ENCODE measurements around the gene EXOC6B. TPM values are rescaled to one million over a fixed set of nuclear protein-coding genes. Genes with fewer than 3 reads are reported as not detected.

Gene EXOC6B
- total RNA-seq, 2 experiments from 2014 or later: 16.9 to 17.5 TPM

- ATAC-seq (ENCODE audit: poor library complexity) (no peak), DNase-seq (no peak)
- POLR2A ChIA-PET: interaction anchor here (0.6 to 0.7 kb wide), 2 partner anchors 91 to 1573 kb away, joined by 4 to 6 read pairs; partner anchors contain the start of gene PAIP2B
- Mint-ChIP-seq H3K36me3 (ENCODE audit: low read depth) (no peaks in the 10 kb centered on the region), H3K27ac (no peak overlapping the region), H3K27me3 (no peaks in the 10 kb centered on the region), H3K4me3 (no peak overlapping the region), H3K9me3 (no peaks in the 10 kb centered on the region), H3K4me1 (ENCODE audit: low read depth) (peaks cover 6% of the 10 kb centered on the region)
- Histone ChIP-seq H3K36me3 (ENCODE audit: insufficient read depth, low read length) (no peaks in the 10 kb centered on the region), H3K4me3 (ENCODE audit: low read length) (no peak overlapping the region), H3K9me3 (ENCODE audit: control insufficient read depth in 1 of 2, insufficient read depth in 1 of 2, low read length in 2 of 2) (no peaks in the 10 kb centered on the region), H3K4me1 (ENCODE audit: insufficient read depth, low read length) (no peaks in the 10 kb centered on the region), H3K27ac (ENCODE audit: low read depth in 1 of 2, low read length in 2 of 2) (no peak overlapping the region), H3K27me3 (ENCODE audit: control insufficient read depth in 1 of 2, insufficient read depth in 2 of 2, low read length in 2 of 2) (no peaks in the 10 kb centered on the region)
- CTCF ChIA-PET: interaction anchor here (0.8 kb wide), 1 partner anchor 9 kb away, joined by 3 read pairs; no protein-coding TSS in a partner anchor
- no peak for TF ChIP-seq CTCF (IDR thresholded peaks at IDR 0.05)
- intact Hi-C loops (cut with DNase I, micrococcal nuclease): loop anchor here in 1 of 2 experiments (1.0 kb wide), 1 partner anchor 30 kb away; no protein-coding TSS in a partner anchor
Observed at GRCh38 chr2:72800492-72800891, 25.3 kb downstream of the EXOC6B start.

DNA sequence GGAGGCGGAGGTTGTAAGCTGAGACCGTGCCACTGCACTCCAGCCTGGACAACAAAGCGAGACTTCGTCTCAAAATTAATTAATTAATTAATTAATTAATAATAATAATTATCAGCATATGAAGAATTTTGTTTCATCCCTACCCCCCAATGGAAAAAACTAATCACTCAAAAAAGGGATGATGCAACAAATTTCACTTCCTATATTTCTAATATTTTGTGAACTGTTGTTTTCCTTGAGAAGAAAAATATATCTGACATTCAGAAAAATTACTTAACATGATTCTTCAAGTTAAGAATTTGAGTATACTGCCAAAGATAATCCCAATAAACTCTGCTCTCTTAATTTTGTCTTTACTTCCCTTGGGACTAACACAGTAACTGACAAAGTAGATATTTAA is 28.1 kb downstream of the EXOC6B start:
- CTCF ChIA-PET: no interaction called here
- H3K27ac ChIP-seq (ENCODE audit: low read depth in 1 of 2, low read length in 2 of 2): no peak overlapping the region
- Mint-ChIP-seq H3K9me3 (no peaks in the 10 kb centered on the region), H3K36me3 (ENCODE audit: low read depth) (no peaks in the 10 kb centered on the region), H3K27ac (no peak overlapping the region), H3K27me3 (no peaks in the 10 kb centered on the region), H3K4me1 (ENCODE audit: low read depth) (peaks cover 25% of the 10 kb centered on the region), H3K4me3 (no peak overlapping the region)
- intact Hi-C loops (cut with DNase I, micrococcal nuclease): no loop called here
- no peaks in the 10 kb centered on the region for H3K9me3 ChIP-seq (ENCODE audit: control insufficient read depth in 1 of 2, insufficient read depth in 1 of 2, low read length in 2 of 2)
- DNase-seq (no peak), ATAC-seq (ENCODE audit: poor library complexity) (no peak)
- POLR2A ChIA-PET: no interaction called here
- no peaks in the 10 kb centered on the region for H3K27me3 ChIP-seq (ENCODE audit: control insufficient read depth in 1 of 2, insufficient read depth in 2 of 2, low read length in 2 of 2)
- no peaks in the 10 kb centered on the region for H3K36me3 ChIP-seq (ENCODE audit: insufficient read depth, low read length)
- H3K4me3 ChIP-seq (ENCODE audit: low read length): no peak overlapping the region
- H3K4me1 ChIP-seq (ENCODE audit: insufficient read depth, low read length): no peaks in the 10 kb centered on the region
- TF ChIP-seq CTCF (IDR thresholded peaks at IDR 0.05): no peak

GRCh38 chr2:72796766-72797165 is 29.1 kb downstream of the EXOC6B start:
- no peaks in the 10 kb centered on the region for H3K36me3 Mint-ChIP-seq (ENCODE audit: low read depth)
- Histone ChIP-seq H3K27ac (ENCODE audit: low read depth in 1 of 2, low read length in 2 of 2) (no peak overlapping the region), H3K4me3 (ENCODE audit: low read length) (no peak overlapping the region), H3K4me1 (ENCODE audit: insufficient read depth, low read length) (no peaks in the 10 kb centered on the region), H3K36me3 (ENCODE audit: insufficient read depth, low read length) (no peaks in the 10 kb centered on the region), H3K9me3 (ENCODE audit: control insufficient read depth in 1 of 2, insufficient read depth in 1 of 2, low read length in 2 of 2) (no peaks in the 10 kb centered on the region), H3K27me3 (ENCODE audit: control insufficient read depth in 1 of 2, insufficient read depth in 2 of 2, low read length in 2 of 2) (no peaks in the 10 kb centered on the region)
- TF ChIP-seq CTCF (IDR thresholded peaks at IDR 0.05): no peak
- no peaks in the 10 kb centered on the region for H3K27me3 Mint-ChIP-seq
- no peak overlapping the region for H3K4me3 Mint-ChIP-seq
- ChIA-PET CTCF (interaction anchor here (0.6 kb wide), 1 partner anchor 13 kb away, joined by 3 read pairs; no protein-coding TSS in a partner anchor), POLR2A (no interaction called here)
- DNase-seq (no peak), ATAC-seq (ENCODE audit: poor library complexity) (no peak)
- no peaks in the 10 kb centered on the region for H3K9me3 Mint-ChIP-seq
- H3K4me1 Mint-ChIP-seq (ENCODE audit: low read depth): peaks cover 25% of the 10 kb centered on the region
- no peak overlapping the region for H3K27ac Mint-ChIP-seq
- intact Hi-C loops (cut with DNase I, micrococcal nuclease): no loop called here
